ENCODE data around the gene TSNAXIP1. TPM values are rescaled to one million over a fixed set of nuclear protein-coding genes. Genes with fewer than 3 reads are reported as not detected.
A peak's percentile ranks its signal among the peaks of the same experiment; 100 is the strongest.
"Not testable (repeated sequence)": the region's sequence is repeated elsewhere in the genome, so short reads cannot be mapped to it uniquely, and the experiment has no call there.

Gene TSNAXIP1
- polyA plus RNA-seq, 3 donors = 6.9 to 9.9 (median 8.9) TPM

DNA sequence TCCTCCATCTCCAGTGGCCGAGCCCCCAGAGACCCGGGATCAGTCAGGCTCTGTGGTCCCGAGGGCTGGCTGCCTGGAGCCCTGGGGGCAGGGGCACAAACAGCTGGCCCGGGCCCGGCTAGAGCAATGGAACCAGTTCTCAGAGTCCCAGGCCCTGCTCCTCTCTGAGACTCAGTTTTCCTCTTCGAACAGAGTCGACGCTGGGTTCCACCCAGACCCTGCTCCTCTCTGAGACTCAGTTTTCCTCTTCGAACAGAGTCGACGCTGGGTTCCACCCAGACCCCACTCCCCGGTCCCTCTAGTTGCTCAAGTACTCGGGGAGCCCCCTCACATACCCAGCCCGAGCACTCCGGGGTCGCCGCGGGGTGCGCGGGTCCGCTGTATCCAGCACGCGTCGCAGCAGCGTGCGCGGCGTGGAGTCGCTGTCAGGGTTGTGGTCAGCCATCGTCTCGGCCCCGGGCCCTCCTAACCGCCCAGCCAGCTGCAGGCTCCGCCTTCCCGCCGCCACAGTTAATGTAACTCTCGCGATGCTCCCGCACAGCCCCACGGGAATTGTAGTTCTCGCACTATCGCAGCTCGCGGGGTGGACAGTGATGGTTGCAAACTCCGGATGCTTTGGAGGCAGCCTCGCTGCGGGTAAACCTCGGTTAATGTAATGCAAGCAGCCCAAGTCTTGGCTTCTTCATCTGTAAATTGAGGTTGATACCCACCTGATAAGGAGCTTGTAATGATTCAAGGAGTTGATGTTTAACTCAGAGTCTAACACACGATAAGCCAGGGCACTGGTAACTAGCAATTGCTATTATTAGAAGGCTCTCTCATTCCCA is 26.9 kb downstream of the TSNAXIP1 start:
- DNase-seq = peak; percentile 93

- no peak for DNase-seq
These were observed 27.5 kb downstream of the TSNAXIP1 start for GRCh38 chr16:67834242-67834614.

GRCh38 chr16:67837190-67837589 is 30.5 kb downstream of the TSNAXIP1 start:
- not testable (repeated sequence) for DNase-seq

DNA sequence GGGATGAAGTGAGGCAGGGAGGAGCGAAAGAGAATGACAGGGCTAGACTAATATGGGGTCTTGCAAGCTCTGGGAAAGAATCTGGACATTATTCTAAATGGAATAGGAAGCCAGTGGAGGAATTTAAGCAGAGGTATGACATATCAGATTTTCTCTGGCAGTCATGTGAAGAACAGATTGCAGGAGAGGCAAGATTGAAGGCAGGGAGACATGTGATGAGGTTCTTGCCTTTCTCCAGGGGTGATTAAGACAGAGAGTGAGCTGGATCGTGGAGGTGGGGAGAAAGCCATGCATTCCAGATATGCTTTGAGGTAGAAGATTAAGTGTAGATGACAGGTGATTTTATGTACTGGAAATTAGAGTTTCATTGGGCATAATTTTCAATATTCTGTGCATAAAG is 31.1 kb downstream of the TSNAXIP1 start:
- no peak for DNase-seq

DNA sequence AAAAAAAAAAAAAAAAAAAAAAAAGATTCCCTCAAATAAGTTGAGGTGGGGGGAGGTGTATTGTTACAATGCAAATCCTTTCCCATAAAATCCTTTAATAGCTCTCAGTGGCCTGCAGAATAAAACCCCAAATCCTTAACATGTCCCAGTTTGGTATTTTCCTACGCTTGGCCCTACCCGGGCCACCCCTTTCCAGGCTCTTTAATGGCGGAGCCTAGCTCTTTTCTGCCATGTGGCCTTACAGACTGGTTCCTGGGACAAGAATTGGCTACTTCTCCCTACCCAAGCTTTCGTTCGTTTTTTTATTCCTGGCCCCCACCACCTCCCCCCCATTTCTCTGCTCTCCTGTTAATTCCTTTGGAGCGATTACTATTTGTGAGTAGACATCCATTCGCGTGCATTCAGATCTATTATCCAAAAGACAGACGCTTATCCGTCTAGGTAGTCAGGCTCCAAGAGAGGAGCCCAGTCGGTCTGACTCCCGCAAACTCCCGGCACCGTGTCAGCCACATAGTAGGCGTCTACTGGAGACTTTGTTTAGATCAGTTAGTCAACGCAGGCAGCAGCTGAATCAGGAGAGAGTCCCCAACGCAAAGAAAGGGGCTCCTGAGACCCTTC is 34.6 kb downstream of the TSNAXIP1 start:
- DNase-seq = no peak

- DNase-seq = peak; percentile 95
These were observed 35.3 kb downstream of the TSNAXIP1 start, which contains the start of gene THAP11 for GRCh38 chr16:67841816-67842508. TSS of gene THAP11 (plus strand) at chr16:67842320. CDS start at chr16:67842555, 235 bp downstream.

DNA sequence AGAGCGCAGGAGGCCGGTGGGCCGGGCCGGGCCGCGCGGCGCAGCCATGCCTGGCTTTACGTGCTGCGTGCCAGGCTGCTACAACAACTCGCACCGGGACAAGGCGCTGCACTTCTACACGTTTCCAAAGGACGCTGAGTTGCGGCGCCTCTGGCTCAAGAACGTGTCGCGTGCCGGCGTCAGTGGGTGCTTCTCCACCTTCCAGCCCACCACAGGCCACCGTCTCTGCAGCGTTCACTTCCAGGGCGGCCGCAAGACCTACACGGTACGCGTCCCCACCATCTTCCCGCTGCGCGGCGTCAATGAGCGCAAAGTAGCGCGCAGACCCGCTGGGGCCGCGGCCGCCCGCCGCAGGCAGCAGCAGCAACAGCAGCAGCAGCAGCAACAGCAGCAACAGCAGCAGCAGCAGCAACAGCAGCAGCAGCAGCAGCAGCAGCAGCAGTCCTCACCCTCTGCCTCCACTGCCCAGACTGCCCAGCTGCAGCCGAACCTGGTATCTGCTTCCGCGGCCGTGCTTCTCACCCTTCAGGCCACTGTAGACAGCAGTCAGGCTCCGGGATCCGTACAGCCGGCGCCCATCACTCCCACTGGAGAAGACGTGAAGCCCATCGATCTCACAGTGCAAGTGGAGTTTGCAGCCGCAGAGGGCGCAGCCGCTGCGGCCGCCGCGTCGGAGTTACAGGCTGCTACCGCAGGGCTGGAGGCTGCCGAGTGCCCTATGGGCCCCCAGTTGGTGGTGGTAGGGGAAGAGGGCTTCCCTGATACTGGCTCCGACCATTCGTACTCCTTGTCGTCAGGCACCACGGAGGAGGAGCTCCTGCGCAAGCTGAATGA is 36.0 kb downstream of the TSNAXIP1 start:
- DNase-seq = no peak

GRCh38 chr16:67843343-67843765 is 36.7 kb downstream of the TSNAXIP1 start:
- DNase-seq = no peak

- DNase-seq = no peak
These were observed 37.8 kb downstream of the TSNAXIP1 start for GRCh38 chr16:67844497-67844896.

- no peak for DNase-seq
These were observed 38.8 kb downstream of the TSNAXIP1 start for GRCh38 chr16:67845291-67846062.

DNA sequence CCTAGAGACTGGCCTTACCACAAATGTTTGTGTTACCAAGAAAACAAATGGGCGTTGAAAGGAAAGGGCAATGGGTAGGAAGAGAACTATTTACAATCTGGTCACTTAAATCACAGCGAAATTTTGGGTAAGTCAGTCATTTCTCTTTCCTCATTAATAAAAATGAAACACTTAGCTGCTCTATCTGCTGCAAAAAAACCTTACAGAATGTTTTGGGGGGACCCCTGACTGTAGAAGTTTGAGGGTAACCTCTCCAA is 39.3 kb downstream of the TSNAXIP1 start:
- no peak for DNase-seq

DNA sequence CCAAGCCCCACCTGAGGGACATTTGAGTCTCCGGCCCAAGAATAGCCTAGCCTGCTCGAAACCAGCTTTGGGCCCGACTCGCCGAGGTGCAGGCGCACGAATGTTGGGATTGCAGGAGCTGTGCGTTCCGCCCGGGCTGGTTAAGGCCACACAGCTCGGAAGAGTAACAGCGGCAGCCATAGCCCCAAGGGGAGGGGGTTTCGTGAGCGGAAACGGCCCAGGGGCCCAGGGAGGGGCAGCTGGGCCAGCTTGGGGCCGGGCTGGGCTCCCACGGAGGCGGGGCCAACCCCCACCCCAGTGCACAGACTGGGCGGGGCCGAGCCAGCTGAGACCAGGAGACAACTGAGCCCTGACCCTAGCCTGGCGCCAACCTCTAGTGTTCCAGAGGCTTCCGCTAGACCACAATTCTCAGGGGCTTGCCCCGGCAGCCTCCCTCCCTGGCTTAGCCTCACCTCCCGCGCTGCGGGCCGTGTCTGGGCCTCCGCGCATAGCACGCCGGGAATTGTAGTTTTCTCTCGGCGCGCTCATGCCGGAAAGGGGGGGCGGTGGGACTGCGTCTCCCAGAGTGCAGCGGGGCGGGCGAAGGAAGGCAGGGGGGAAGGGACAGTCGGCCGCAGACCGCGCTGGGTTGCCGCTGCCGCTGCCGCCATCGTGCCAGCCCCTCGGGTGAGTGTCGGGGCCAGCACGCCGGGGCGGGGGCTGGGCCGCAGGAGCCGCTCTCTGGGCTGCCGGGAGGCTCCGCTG is 39.8 kb downstream of the TSNAXIP1 start, which contains the start of gene NUTF2:
TSS of gene NUTF2 (plus strand) at position 614 of the 744 bp plus-strand sequence. CDS start 18,198 bp downstream, outside the sequence.
- peak; percentile 97 for DNase-seq

- no peak for DNase-seq
These were observed 40.6 kb downstream of the TSNAXIP1 start, which contains the start of gene CENPT for GRCh38 chr16:67847064-67847861. TSS of gene CENPT (minus strand) at chr16:67847693. CDS start at chr16:67833859, 13,834 bp downstream.

DNA sequence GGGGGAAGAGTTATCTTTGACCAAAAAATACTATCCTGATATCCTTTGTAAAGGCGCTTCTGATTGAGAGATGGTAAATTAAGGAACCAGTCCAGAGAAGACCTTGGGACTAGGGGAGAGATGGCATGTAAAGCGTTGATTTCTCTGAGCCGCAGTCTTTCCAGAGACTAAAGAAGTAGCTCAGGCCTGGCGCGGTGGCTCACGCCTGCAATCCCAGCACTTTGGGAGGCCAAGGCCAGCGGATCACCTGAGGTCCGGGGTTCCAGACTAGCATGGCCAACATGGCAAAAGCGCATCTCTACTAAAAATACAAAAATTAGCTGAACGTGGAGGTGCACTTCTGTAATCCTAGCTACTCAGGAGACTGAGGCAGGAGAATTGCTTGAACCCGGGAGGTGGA is 41.4 kb downstream of the TSNAXIP1 start:
- DNase-seq = no peak

DNA sequence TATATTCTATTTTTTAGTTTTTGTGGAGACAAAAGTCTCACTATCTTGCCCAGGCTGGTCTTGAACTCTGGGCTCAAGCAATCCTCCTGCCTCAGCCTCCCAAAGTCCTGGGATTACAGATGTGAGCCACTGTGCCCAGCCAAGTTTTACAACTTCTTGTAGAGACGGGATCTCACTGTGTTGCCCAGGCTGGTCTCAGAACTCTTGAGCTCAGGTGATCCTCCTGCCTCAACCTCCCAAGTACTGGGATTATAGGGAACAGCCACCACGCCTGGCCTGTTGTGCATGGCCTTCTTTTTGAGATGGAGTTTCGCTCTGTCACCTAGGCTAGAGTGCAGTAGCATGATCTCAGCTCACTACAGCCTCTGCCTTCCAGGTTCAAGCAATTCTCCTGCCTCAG is 47.0 kb downstream of the TSNAXIP1 start:
- DNase-seq = no peak

DNA sequence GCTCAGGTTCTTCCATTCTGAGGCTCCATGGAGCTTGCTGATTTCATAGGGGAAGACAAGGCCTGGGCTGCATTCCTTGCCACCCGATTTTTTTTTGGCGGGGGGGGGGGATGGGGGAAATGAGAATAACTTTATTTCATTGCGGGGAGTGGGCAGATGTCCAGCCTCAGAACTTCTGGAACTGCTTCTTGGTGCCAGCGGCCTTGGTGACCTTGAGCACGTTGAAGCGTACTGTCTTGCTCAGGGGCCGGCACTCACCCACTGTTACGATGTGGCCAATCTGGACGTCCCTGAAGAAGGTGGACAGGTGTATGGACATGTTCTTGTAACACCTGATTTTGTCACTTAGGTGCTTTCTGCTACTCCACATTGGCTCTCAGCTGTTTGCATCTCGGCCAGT is 49.1 kb downstream of the TSNAXIP1 start:
- DNase-seq = no peak

- no peak for DNase-seq
These were observed 50.3 kb downstream of the TSNAXIP1 start for GRCh38 chr16:67856927-67857546.

GRCh38 chr16:67857547-67858233 is 51.0 kb downstream of the TSNAXIP1 start:
- no peak for DNase-seq
